Amygdala (tissue), 56 donors: ENCODE data around the gene NAIF1.
"Not testable (repeated sequence)": the region's sequence is repeated elsewhere in the genome, so short reads cannot be mapped to it uniquely, and the experiment has no call there.

Experiments
- DNase-seq, 56 donors: peaks; one replicate each; lab custom pipeline; 2025; lab: John Stamatoyannopoulos, UW

Gene NAIF1

GRCh38 chr9:128040783-128041182 lies 26.3 kb downstream of the NAIF1 start:
- not testable (repeated sequence) for DNase-seq

GRCh38 chr9:128036522-128036921 lies 30.6 kb downstream of the NAIF1 start:
- not testable (repeated sequence) for DNase-seq

- DNase-seq, result peak in 48 of 56 donors; percentile 3 to 77 (median 43)
These were observed 32.1 kb downstream of the NAIF1 start for GRCh38 chr9:128034821-128035652.

DNA sequence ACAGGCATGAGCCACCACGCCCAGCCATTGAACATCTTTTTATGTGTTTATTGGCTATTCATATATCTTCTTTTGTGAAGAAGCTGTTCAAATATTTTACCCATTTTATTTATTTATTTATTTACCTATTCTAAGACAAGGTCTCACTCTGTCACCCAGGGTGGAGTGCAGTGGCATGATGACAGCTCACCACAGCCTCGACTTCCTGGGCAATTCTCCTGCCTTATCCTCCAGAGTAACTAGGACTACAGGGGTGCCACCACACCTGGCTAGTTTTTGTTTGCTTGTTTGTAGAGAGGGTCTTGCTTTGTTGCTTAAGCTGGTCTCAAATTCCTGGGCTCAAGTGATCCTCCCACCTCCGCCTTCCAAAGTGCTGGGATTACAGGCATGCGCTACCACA lies 33.5 kb downstream of the NAIF1 start:
- DNase-seq, result no peak

DNA sequence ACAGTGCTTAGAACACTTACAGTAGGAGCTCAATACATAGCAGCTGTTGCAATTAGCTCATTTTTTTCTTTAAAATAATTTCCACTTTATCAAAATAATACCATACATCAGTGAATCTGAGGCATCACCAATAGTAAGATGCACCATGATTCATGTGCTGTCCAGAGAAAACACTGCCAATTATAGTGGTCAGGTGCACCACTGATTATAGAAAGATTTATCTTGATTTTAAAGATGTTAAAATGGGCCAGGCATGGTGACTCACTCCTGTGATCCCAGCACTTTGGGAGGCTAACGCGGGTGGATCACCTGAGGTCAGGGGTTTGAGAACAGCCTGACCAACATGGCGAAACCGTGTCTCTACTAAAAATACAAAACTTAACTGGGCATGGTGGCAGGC lies 39.4 kb downstream of the NAIF1 start:
- DNase-seq, result no peak

- DNase-seq, result no peak
These were observed 40.2 kb downstream of the NAIF1 start for GRCh38 chr9:128026773-128027541.

DNA sequence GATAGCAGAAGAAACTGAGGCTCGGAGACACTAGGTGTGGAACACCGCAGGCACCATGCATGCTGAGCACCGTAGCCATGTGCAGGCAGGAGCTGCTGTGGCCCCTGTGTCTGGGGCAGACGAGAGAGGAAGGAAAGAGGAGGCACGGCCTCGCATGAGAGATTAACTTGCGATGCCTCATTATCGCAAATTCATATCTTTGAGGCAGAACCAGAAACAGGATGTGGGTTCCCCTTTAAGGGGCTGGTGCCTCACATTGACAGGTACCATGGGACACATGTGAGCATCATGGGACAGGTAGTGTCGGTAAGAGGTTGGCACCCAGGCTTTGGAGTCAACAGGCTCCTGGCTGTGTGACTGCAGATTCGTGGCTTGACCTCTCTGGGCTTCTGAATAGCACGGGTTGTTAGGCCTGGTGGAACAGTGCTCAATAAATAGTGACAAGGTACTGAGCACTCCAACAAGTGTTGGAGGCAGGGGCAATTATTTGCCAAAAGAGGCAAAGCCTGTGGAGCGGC lies 40.8 kb downstream of the NAIF1 start:
- DNase-seq, result no peak

DNA sequence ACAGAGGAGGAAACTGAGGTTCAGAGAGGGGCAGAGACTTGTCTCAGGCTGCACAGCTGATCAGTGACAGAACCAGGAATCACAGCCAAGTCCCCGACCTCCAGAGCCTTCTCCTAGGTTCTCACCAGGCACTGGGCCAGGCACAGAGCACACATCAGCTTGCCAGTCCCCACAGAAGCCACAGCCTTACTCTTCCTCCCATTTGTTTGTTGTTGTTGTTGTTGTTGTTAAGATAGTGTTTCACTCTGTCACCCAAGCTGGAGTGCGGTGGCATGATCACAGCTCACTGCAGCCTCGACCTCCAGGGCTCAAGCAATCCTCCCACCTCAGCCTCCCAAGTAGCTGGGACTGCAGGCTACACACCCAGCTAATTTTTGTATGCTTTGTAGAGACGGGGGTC lies 41.4 kb downstream of the NAIF1 start:
- DNase-seq, result no peak

DNA sequence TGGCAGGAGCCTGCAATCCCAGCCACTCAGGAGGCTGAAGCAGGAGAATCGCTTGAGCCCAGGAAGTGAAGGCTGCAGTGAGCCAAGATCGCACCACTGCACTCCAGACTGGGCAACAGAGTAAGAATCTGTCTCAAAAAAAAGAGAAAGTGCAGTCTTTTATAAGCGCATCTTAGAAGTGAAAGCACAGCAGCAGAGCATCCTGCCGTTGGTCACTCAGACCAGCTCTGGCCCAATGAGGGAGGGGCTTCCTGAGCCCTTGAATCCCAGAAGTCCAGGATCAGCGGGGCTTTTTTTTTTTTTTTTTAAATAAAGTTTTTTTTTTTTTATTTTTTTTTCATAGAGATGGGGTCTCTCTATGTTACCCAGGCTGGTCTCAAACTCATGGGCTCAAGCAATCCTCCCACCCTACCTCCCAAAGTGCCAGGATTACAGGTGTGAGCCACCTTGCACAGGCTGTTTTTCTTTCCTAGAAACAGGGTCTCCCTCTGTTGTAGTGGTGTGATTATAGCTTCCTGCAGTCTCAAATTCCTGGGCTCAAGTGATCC lies 42.3 kb downstream of the NAIF1 start:
- no peak for DNase-seq

GRCh38 chr9:128023671-128024070 lies 43.4 kb downstream of the NAIF1 start:
- DNase-seq, result not testable (repeated sequence)

DNA sequence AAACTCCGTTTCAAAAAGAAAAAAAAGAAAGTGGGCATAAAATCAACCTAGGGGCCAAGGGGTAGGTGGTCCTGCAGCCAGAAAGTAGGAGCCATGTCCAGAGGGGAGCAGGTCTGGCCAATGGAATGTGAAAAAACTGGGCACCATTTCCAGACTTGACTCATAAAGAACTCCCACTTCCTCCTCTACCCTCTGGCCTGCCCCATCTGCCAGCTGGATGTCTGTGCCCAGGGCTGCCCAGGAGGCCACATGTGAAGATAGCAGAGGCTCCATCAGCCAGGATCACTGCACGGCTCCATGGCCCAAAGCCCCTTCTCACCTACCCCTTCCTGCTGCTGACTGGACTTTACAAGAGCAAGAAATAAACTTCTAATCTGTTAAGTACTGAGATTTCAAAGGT lies 44.2 kb downstream of the NAIF1 start:
- DNase-seq, result no peak

DNA sequence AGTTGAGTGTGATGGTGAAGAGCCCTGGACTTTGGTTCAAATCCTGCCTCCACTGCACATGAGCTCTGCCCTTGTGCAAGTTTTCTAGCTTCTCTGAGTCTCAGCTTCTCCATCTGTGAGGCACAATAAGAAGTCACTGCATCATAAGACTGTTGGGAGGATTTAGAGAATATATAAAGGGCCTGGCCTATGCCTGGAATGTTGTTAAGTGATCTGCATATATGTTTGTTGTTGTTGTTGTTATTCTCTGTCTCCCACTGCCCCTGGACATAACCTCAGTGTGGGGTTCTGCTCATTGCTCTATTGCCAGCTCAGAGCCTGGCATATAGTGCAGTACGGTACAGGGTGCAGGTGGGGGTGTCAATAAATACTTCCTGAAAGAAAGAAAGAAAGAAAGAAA lies 46.0 kb downstream of the NAIF1 start:
- DNase-seq, result no peak

GRCh38 chr9:128020692-128021091 lies 46.4 kb downstream of the NAIF1 start:
- no peak for DNase-seq

DNA sequence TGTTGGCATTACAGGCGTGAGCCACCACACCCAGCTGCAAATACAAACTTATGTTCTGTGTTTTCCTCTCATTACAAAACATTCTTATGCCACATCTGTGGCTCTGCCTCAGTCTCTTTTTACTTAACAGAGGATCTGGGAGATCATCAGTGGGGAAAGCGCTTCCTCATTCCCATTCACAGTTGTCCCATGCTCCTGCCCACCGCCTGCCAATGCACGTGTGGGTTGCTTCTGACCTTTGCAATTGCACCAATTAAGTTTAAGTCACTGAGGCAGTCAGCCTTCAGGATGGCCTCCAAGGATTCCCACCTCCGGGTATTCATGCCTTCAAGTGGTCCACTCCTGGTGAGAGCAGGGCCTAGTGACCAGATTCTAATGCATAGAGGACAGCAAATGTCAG lies 51.4 kb downstream of the NAIF1 start:
- no peak for DNase-seq
